Suprapubic skin (tissue), 4 donors: ENCODE measurements around the gene YEATS2.

Experiments
- POLR2A ChIP-seq, 2 donors: fragments of 450-650 bp; IDR thresholded peaks; one replicate each; pipeline ENCODE4 v1.6.1; 2017; ENCODE audit warnings: antibody characterized with exemption in 2 of 2, mild to moderate bottlenecking in 2 of 2, moderate library complexity in 2 of 2
- POLR2AphosphoS5 ChIP-seq, 3 donors: sonication (generic); formaldehyde crosslinking; IDR thresholded peaks; one replicate each; pipeline ENCODE4 v1.6.1; 2017; ENCODE audit warnings: antibody characterized with exemption in 3 of 3
- TF ChIP-seq, protein P1 (sequence below), 2 donors: fragments of 200-600 bp in 1 of 2; fragments of 450-650 bp in 1 of 2; sonication (generic) in 1 of 2; IDR thresholded peaks; one replicate each; pipeline ENCODE4 v1.5.1; 2016 to 2019; ENCODE audit warnings: antibody characterized with exemption in 2 of 2, mild to moderate bottlenecking in 1 of 2, moderate library complexity in 1 of 2

DNA sequence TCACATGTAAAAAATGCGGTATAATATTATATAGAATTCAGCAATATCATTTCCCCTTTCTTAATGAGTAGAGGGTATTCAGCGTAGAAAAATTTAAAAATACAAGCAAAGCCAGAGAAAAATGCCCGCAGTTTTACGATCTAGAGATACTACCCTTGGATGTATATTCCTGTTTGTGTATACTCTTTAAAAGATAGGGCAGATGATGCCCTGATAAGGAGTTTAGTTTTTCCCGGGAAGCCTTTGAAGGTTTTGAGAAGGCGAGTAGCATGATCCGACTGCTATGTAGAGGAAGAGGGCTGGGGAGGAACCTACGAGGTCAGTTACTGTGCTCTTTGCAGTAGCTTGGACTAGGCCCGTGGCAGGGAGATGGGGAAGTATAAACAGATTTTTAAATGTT lies 1.2 kb downstream of the YEATS2 start:
- TF ChIP-seq, protein P1, sequence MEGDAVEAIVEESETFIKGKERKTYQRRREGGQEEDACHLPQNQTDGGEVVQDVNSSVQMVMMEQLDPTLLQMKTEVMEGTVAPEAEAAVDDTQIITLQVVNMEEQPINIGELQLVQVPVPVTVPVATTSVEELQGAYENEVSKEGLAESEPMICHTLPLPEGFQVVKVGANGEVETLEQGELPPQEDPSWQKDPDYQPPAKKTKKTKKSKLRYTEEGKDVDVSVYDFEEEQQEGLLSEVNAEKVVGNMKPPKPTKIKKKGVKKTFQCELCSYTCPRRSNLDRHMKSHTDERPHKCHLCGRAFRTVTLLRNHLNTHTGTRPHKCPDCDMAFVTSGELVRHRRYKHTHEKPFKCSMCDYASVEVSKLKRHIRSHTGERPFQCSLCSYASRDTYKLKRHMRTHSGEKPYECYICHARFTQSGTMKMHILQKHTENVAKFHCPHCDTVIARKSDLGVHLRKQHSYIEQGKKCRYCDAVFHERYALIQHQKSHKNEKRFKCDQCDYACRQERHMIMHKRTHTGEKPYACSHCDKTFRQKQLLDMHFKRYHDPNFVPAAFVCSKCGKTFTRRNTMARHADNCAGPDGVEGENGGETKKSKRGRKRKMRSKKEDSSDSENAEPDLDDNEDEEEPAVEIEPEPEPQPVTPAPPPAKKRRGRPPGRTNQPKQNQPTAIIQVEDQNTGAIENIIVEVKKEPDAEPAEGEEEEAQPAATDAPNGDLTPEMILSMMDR (IDR thresholded peaks at IDR 0.05): no peak
- no peak for TF ChIP-seq POLR2A (IDR thresholded peaks at IDR 0.05)
- no peak for TF ChIP-seq POLR2AphosphoS5 (IDR thresholded peaks at IDR 0.05)
